ENCODE data around the gene RHEB.

DNA sequence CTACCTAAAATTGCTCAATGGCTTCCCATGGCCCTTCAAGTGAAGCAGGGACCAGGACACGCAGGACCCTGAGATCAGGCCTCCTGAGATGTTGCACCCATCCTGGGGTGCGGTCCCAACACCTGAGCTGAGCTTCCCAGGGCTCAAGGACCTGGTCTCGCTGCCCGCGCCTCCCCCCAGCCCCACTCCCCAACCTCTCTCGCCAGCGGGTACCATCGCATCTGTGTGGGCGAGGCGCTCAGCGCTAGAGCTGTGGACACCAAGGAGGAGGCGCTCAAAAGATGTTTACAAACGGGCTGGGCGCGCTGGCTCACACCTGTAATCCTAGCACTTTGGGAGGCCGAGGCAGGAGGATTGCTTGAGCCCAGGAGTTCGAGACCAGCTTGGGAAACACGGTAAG is 72.4 kb downstream of the RHEB start:
- no peak for TF ChIP-seq EZH2phosphoT487 (IDR thresholded peaks at IDR 0.05)
- TF ChIP-seq, protein P1, sequence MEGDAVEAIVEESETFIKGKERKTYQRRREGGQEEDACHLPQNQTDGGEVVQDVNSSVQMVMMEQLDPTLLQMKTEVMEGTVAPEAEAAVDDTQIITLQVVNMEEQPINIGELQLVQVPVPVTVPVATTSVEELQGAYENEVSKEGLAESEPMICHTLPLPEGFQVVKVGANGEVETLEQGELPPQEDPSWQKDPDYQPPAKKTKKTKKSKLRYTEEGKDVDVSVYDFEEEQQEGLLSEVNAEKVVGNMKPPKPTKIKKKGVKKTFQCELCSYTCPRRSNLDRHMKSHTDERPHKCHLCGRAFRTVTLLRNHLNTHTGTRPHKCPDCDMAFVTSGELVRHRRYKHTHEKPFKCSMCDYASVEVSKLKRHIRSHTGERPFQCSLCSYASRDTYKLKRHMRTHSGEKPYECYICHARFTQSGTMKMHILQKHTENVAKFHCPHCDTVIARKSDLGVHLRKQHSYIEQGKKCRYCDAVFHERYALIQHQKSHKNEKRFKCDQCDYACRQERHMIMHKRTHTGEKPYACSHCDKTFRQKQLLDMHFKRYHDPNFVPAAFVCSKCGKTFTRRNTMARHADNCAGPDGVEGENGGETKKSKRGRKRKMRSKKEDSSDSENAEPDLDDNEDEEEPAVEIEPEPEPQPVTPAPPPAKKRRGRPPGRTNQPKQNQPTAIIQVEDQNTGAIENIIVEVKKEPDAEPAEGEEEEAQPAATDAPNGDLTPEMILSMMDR (IDR thresholded peaks at IDR 0.05) = no peak
